NCI-H2227 (cell line): ENCODE results near the gene PDCD2.
"Not testable (repeated sequence)": the region's sequence is repeated elsewhere in the genome, so short reads cannot be mapped to it uniquely, and the experiment has no call there.

Experiments used
- DNase-seq: peaks from one replicate; lab custom pipeline; 2025; ENCODE audit not compliant: unreplicated experiment; lab: John Stamatoyannopoulos, UW

The PDCD2 gene

GRCh38 chr6:170584181-170584953 lies at the start of gene PDCD2:
PDCD2 (minus strand) TSS chr6:170584637; CDS start chr6:170584581, 56 bp downstream.
- peak; percentile 93 for DNase-seq

DNA sequence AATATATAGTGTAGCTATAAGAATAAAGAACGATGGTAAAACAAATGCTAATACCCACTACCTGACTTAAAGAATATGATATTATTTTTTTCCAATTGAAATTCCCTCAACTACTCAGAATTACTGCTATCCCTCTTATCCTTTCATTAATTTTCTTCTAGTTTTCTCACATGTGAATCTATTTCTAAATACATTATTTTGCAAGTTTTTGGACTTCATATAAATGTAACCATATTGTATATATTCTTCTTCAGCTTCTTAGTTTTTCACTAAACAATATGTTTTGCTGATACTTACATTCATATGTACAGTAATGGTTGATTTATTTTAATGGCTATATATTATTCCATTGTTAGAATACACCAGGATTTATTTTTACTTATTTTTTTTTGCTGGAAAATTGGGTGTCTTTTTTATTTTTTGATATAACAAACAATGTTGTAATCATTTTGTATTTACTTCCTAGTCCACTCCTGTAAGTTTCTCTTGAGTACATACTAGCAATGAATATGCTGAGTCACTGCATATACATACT lies 31.6 kb upstream of the PDCD2 start:
- not testable (repeated sequence) for DNase-seq

GRCh38 chr6:170612256-170612804 lies 27.9 kb upstream of the PDCD2 start:
- not testable (repeated sequence) for DNase-seq

GRCh38 chr6:170609225-170609624 lies 24.8 kb upstream of the PDCD2 start:
- DNase-seq = not testable (repeated sequence)

GRCh38 chr6:170605574-170606259 lies 21.3 kb upstream of the PDCD2 start:
- DNase-seq = no peak

DNA sequence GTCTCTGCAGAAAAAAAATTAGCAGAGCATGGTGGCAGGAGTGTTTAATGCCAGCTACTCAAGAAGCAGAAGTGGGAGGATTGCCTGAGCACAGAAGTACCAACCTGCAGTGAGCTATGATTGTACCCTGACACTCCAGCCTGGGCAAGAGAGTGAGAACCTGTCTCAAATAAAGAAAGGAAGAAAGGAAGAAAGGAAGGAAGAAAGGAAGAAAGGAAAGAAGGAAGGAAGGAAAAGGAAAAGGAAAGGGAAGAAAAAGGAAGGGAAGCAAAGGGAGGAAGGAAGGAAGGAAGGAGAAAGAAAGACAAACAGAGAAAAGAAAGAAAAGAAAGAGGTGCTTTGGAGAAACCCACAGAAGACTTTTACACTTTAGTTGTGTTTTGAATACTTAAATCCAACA lies 12.8 kb upstream of the PDCD2 start:
- no peak for DNase-seq

DNA sequence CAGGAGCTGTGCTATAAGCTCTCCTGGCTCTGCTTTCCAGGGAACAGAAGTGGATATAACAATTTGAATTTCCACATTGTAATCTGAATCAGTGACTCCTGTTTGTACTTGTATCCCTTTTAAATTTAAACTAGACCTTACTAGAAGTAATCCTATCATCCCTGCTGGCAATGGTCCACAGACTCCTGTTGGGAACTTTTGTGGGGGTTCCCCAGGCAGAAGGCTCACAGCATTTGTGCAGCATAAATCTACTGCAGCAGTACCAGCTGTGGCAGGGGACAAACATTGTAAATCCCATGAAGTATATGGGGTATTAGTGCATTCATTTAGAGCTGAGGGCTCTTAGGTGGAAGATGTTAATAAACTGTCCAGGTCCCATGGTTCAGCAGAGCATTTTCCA lies 12.0 kb upstream of the PDCD2 start:
- DNase-seq = no peak

DNA sequence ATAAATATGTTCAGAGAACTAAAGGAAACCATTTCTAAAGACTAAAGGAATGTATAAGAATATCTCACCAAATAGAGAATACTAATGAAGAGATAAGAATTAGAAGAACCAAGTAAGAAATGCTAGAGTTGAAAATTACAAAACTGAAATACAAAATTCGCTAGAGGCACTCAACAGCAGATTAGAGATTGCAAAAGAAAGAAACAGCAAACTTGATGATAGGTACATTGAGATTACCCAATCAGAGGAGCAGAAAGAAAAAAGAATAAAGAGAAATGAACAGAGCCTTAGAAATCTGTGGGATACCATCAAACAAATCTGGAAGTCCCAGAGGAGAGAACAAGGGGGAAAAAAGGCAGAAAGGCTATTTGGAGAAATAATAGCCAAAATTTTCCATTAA lies 6.3 kb upstream of the PDCD2 start:
- no peak for DNase-seq

GRCh38 chr6:170584954-170585498 lies 589 bp upstream of the PDCD2 start:
- no peak for DNase-seq

DNA sequence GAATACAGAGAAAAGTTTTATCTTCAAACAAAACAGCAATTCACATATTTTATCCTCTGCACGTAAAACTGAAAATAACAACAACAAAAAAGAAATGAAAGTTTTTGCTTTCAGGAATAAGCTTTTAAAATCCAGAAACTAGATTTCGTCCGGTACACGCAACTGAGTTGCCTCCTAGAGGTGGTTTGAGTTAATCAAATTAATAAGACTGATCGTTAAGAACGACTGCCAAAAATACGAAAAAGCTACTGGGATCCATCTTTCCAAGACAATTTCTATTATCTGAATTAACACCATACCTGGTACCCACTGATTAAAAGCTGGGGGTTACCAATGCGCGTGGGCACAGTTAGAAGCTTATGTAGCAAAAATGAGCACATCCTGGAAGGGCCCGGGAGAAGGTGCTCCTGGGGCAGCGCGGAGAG lies 669 bp downstream of the PDCD2 start:
- no peak for DNase-seq

DNA sequence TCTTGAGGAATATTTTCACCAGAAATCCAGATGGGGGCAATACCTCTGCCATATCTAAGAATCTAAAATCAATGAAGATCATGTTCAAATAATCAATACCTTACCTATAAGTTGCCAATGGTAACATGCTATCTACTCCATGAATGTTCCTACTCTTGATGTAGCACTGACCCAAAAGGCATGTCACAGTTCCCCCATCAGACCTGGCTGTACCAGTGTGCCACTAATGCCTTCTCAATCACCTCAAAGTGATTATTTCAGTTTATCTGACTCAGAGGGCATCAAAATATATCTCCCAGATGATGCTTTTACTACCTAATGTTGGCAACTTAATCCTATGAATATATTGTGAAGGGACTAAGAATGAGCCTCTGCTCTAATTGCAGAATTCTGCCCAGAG lies 5.5 kb downstream of the PDCD2 start:
- DNase-seq = no peak

DNA sequence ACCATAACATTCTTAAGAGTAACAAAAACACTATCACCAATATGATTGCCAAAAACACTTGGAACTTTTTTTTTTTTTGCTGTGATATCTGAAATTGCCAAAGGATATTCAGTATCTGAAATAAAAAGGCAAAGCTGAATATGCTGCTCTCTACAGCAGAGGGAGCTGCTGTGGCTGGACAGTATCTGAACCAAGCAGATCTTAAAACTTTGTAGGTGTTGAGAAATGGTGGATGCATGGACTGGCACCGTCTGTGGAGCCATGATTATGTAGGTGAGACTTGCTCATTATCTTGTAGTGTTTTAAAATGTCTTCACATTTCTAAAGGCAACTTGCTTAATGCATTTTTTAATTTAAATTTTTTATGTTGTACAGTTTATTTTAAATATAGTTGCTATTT lies 9.2 kb downstream of the PDCD2 start:
- DNase-seq = no peak

DNA sequence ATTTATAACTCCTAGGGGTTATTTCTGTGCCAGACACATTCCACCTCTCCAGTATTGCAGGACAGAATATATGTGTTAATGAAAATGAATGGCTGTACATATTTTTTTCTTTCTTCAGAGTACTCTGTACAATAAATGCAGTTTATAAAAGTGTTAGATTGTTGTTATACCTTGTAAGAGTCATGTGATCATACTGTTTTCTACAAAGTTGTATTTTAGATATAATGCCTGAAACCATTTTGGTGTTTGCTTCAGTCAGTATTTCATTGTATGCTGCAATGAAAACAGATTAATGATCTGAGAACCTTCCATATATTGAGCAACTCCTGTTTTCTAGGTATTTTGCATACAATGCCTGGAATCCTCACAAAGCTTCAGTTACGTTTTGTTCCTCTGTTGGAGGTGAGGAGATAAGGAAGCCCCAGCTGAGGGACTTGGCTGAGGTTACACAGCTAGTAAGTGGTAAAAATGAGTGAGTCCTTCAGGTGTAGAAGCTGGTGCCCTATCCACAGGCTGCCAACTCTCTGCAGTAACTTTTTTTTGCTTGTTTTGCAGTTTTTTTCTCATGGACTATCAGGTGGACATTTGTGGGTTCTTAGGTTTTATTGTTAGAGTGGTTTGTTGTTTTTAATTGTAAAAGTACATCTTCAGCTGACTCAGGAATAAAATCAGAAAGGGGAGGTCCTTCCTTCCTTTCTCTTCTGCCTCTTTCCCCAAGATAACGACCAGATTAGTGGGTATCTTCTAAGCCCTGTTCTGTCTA lies 11.6 kb downstream of the PDCD2 start:
- no peak for DNase-seq

DNA sequence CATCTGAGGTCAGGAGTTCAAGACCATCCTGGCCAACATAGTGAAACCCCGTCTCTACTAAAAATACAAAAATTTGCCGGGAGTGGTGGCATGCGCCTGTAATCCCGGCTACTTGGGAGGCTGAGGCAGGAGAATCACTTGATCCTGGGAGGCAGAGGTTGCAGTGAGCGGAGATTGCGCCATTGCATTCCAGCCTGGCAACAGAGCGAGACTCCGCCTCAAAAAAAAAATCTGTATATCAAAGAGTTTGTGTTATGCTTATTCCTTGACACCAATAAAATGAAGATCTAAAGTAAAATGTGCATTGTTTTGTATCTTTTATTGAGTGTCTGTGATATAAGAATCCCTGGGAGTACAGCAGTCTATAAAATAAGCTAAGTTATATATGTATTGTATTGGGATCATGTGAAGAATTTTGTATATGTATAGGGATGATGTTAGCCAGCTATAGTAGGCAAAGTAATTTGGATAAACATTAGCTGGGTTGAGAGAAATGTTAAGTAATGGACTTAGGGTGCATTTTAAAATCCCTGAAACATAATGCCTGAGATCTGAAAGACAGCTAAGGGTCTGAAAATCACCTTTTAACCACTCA lies 19.4 kb downstream of the PDCD2 start:
- no peak for DNase-seq

DNA sequence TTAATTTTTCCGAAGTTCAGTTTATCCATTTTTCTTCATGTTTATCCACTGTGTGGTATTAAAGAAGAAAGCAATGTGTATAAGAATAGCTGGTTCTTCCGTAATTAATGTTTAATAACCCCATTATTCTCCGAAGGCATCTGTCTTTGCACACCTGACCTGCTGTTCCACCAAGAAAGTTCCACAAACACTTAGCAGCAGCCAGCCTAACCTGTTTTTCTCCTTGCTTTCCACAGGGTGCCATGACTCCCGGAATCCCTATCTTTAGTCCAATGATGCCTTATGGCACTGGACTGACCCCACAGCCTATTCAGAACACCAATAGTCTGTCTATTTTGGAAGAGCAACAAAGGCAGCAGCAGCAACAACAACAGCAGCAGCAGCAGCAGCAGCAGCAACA lies 22.9 kb downstream of the PDCD2 start:
- DNase-seq = no peak

- no peak for DNase-seq
Measured at GRCh38 chr6:170555305-170555704, 29.1 kb downstream of the PDCD2 start.

DNA sequence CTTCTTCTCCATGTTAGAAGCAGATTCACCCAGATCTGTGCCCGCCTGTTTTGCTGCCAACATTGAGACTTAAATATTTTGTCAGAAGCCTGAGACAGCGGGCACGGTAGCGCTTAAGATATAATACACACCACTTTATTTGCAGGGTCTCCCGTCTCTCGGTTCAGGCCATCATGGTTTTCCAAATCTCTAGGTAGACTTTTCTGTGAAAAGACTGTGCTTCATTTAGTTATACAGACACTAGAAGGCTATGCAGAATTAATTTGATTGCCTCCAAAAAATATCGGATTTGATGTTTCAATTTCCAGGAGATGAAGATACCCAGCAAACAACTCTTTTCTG lies 29.7 kb downstream of the PDCD2 start:
- DNase-seq = no peak

GRCh38 chr6:170554013-170554795 lies 30.2 kb downstream of the PDCD2 start, which contains the start of gene TBP:
TBP (plus strand) TSS chr6:170554369; CDS start chr6:170557030, 2,661 bp downstream.
- peak; percentile 96 for DNase-seq

GRCh38 chr6:170553534-170554012 lies 30.9 kb downstream of the PDCD2 start:
- no peak for DNase-seq
